CD4-positive, alpha-beta T cell treated with Interleukin-6 at 100 ng/mL for 8 hours (primary cell): ENCODE results near the gene STRADA.

Experiments
- DNase-seq: peaks from one replicate; pipeline ENCODE4 v3.0.0-alpha.2; 2020; ENCODE audit warnings: mixed read lengths, low spot score

The STRADA gene

GRCh38 chr17:63741408-63742173, at the start of gene STRADA:
Gene STRADA, minus strand, starts transcription at chr17:63741799. Its CDS starts 13,430 bp downstream, at chr17:63728369.
- peak; percentile 99 for DNase-seq

GRCh38 chr17:63790057-63790456, 48.5 kb upstream of the STRADA start:
- DNase-seq, result no peak

GRCh38 chr17:63786971-63787711, 45.5 kb upstream of the STRADA start:
- DNase-seq, result no peak

GRCh38 chr17:63786117-63786516, 44.5 kb upstream of the STRADA start:
- no peak for DNase-seq

GRCh38 chr17:63785556-63785955, 44.0 kb upstream of the STRADA start:
- DNase-seq, result no peak

GRCh38 chr17:63783522-63783921, 41.9 kb upstream of the STRADA start:
- DNase-seq, result no peak

- DNase-seq, result no peak
Observed at GRCh38 chr17:63780928-63781327, 39.3 kb upstream of the STRADA start.

GRCh38 chr17:63780507-63780906, 38.9 kb upstream of the STRADA start:
- no peak for DNase-seq

GRCh38 chr17:63775420-63775819, 33.8 kb upstream of the STRADA start:
- DNase-seq, result no peak

- DNase-seq, result no peak
Observed at GRCh38 chr17:63774969-63775265, 33.3 kb upstream of the STRADA start.

GRCh38 chr17:63774141-63774968, 32.8 kb upstream of the STRADA start, which contains the start of gene DDX42:
Gene DDX42, plus strand, starts transcription at chr17:63774170. Its CDS starts 12,880 bp downstream, at chr17:63787050.
- DNase-seq, result no peak

GRCh38 chr17:63773272-63774140, 31.9 kb upstream of the STRADA start, which contains the start of gene CCDC47:
Gene CCDC47, minus strand, starts transcription at chr17:63773597. Its CDS starts 7,422 bp downstream, at chr17:63766175.
- DNase-seq, result peak; percentile 99

- DNase-seq, result no peak
Observed at GRCh38 chr17:63772801-63773271, 31.2 kb upstream of the STRADA start.

- DNase-seq, result no peak
Observed at GRCh38 chr17:63768433-63768832, 26.8 kb upstream of the STRADA start.

- no peak for DNase-seq
Observed at GRCh38 chr17:63766754-63767153, 25.2 kb upstream of the STRADA start.

- no peak for DNase-seq
Observed at GRCh38 chr17:63764716-63765115, 23.1 kb upstream of the STRADA start.

GRCh38 chr17:63762161-63763078, 20.8 kb upstream of the STRADA start:
- DNase-seq, result no peak

- DNase-seq, result no peak
Observed at GRCh38 chr17:63760771-63761539, 19.4 kb upstream of the STRADA start.

GRCh38 chr17:63758428-63758827, 16.8 kb upstream of the STRADA start:
- no peak for DNase-seq
